GM23338 (cell line): ENCODE data around the gene PIK3R4. TPM values are rescaled to one million over a fixed set of nuclear protein-coding genes. Genes with fewer than 3 reads are reported as not detected.

Source experiments
- ATAC-seq: fragments of 200-7000 bp; cut with Tn5 transposase; 3 replicates; pipeline ENCODE4 v1.9.1; 2020
- DNase-seq: peaks from one replicate; pipeline ENCODE4 v3.0.0-alpha.2; 2015; ENCODE audit warnings: low spot score
- H2AFZ ChIP-seq: fragments of 200-600 bp; sonication (generic); 2 replicates; pipeline ENCODE4 v1.8.0; 2016; ENCODE audit warnings: antibody characterized with exemption, mild to moderate bottlenecking, moderate library complexity
- H3F3A ChIP-seq: fragments of 200-600 bp; sonication (generic); replicated peaks from 2 replicates; pipeline ENCODE4 v1.8.0; 2017; ENCODE audit warnings: antibody characterized with exemption, mixed run types, low read depth
- H3K27ac ChIP-seq: fragments of 200-600 bp; sonication (generic); 2 replicates; pipeline ENCODE4 v1.6.1; 2016; ENCODE audit warnings: low read depth
- H3K27me3 ChIP-seq: fragments of 200-600 bp; sonication (generic); 2 replicates; pipeline ENCODE4 v1.8.0; 2016; ENCODE audit warnings: mild to moderate bottlenecking, mixed run types, moderate library complexity; ENCODE audit not compliant: insufficient read depth
- H3K36me3 ChIP-seq: fragments of 200-600 bp; sonication (generic); 2 replicates; pipeline ENCODE4 v1.8.0; 2016; ENCODE audit warnings: mild to moderate bottlenecking; ENCODE audit not compliant: insufficient read depth
- H3K4me1 ChIP-seq: fragments of 200-600 bp; sonication (generic); 2 replicates; pipeline ENCODE4 v1.8.0; 2016; ENCODE audit warnings: mild to moderate bottlenecking, moderate library complexity; ENCODE audit not compliant: insufficient read depth
- H3K4me2 ChIP-seq: fragments of 200-600 bp; sonication (generic); 2 replicates; pipeline ENCODE4 v1.7.1; 2017; ENCODE audit warnings: mixed run types
- H3K4me3 ChIP-seq: fragments of 200-600 bp; sonication (generic); 2 replicates; pipeline ENCODE4 v1.6.1; 2016; ENCODE audit warnings: mixed run types
- H3K79me2 ChIP-seq: fragments of 200-600 bp; sonication (generic); replicated peaks from 2 replicates; pipeline ENCODE4 v1.8.0; 2017; ENCODE audit warnings: mild to moderate bottlenecking; ENCODE audit not compliant: insufficient read depth
- H3K9me2 ChIP-seq: fragments of 200-600 bp; sonication (generic); 2 replicates; pipeline ENCODE4 v1.8.0; 2017; ENCODE audit not compliant: insufficient read depth
- H4K20me1 ChIP-seq: fragments of 200-600 bp; sonication (generic); replicated peaks from 2 replicates; pipeline ENCODE4 v1.8.0; 2017; ENCODE audit warnings: mild to moderate bottlenecking; ENCODE audit not compliant: insufficient read depth
- H3K27ac Mint-ChIP-seq: 2 replicates; pipeline ENCODE4 v1.8.0; 2020; ENCODE audit warnings: inconsistent platforms, mild to moderate bottlenecking, moderate library complexity, mixed read lengths
- H3K27me3 Mint-ChIP-seq: 3 replicates; pipeline ENCODE4 v1.8.0; 2022; ENCODE audit warnings: low read depth, mild to moderate bottlenecking, moderate library complexity, mixed read lengths, inconsistent platforms; ENCODE audit not compliant: insufficient read depth, poor library complexity
- H3K36me3 Mint-ChIP-seq: 3 replicates; pipeline ENCODE4 v1.8.0; 2021; ENCODE audit warnings: low read depth, mild to moderate bottlenecking, inconsistent platforms, moderate library complexity, mixed read lengths
- H3K4me1 Mint-ChIP-seq: 3 replicates; pipeline ENCODE4 v1.8.0; 2020; ENCODE audit warnings: mild to moderate bottlenecking, inconsistent platforms, mixed read lengths
- H3K4me3 Mint-ChIP-seq: 3 replicates; pipeline ENCODE4 v1.8.0; 2021; ENCODE audit warnings: moderate library complexity, mild to moderate bottlenecking, inconsistent platforms, mixed read lengths
- H3K9me3 Mint-ChIP-seq: 3 replicates; pipeline ENCODE4 v1.8.0; 2020; ENCODE audit warnings: moderate library complexity, mild to moderate bottlenecking, inconsistent platforms, mixed read lengths
- CREB1 ChIP-seq: fragments of 250-450 bp; sonication (Bioruptor Pico); IDR thresholded peaks from 2 replicates; pipeline ENCODE4 v1.5.0; 2020; ENCODE audit warnings: low read depth, mild to moderate bottlenecking, moderate library complexity
- EZH2 ChIP-seq: fragments of 200-600 bp; sonication (generic); IDR thresholded peaks from one replicate; pipeline ENCODE4 v1.8.0; 2017; ENCODE audit warnings: antibody characterized with exemption, mild to moderate bottlenecking, low read depth; ENCODE audit not compliant: unreplicated experiment
- EZH2phosphoT487 ChIP-seq: fragments of 200-600 bp; sonication (generic); IDR thresholded peaks from one replicate; pipeline ENCODE4 v1.8.1; 2018; ENCODE audit warnings: antibody characterized with exemption; ENCODE audit not compliant: unreplicated experiment
- JUNB ChIP-seq: IDR thresholded peaks from one replicate; pipeline ENCODE4 v1.6.1; 2016; ENCODE audit warnings: antibody characterized with exemption; ENCODE audit not compliant: unreplicated experiment
- POLR2AphosphoS5 ChIP-seq: IDR thresholded peaks from 2 replicates; pipeline ENCODE4 v1.6.1; 2016; ENCODE audit warnings: antibody characterized with exemption, low read depth
- ZNF114 ChIP-seq: fragments of 250-450 bp; sonication (Bioruptor Pico); IDR thresholded peaks from 2 replicates; pipeline ENCODE4 v1.5.0; 2020; ENCODE audit warnings: mild to moderate bottlenecking, moderate library complexity
- ZNF331 ChIP-seq: fragments of 250-450 bp; sonication (Bioruptor Pico); IDR thresholded peaks from 2 replicates; pipeline ENCODE4 v1.5.0; 2020; ENCODE audit warnings: low read depth, mild to moderate bottlenecking, moderate library complexity
- polyA plus RNA-seq: library from polyadenylated mRNA; unstranded; fragments of >200 nt; fragmentation: Nextera tagmentation; extraction: Ambion mirVana; gene quantifications from 2 replicates; pipeline ENCODE4 v1.2.1, GENCODE V29; 2016
- total RNA-seq: library from RNA; depleted of rRNA; stranded (reverse); fragments of >200 nt; shearing (Covaris generic); gene quantifications from 2 replicates; pipeline ENCODE4 v1.2.3, GENCODE V29; 2014
- TF ChIP-seq, protein P1 (sequence below): IDR thresholded peaks from 2 replicates; pipeline ENCODE4 v1.6.1; 2016; ENCODE audit warnings: antibody characterized with exemption
- TF ChIP-seq, protein P2 (sequence below), 2 experiments: fragments of 200-600 bp in 1 of 2; sonication (generic) in 1 of 2; conservative IDR thresholded peaks; 2 replicates each; pipeline versions ENCODE4 v1.5.1 to v1.6.1; 2016 to 2017; ENCODE audit warnings: antibody characterized with exemption in 2 of 2, low read depth in 2 of 2, mild to moderate bottlenecking in 2 of 2, moderate library complexity in 1 of 2
- TF ChIP-seq, protein P3 (sequence below): IDR thresholded peaks from one replicate; pipeline ENCODE4 v1.6.1; 2018; ENCODE audit warnings: antibody characterized with exemption; ENCODE audit not compliant: unreplicated experiment

PIK3R4 gene
- total and polyA plus RNA-seq, 2 experiments from 2014 or later: 48.8 to 65.1 TPM

DNA sequence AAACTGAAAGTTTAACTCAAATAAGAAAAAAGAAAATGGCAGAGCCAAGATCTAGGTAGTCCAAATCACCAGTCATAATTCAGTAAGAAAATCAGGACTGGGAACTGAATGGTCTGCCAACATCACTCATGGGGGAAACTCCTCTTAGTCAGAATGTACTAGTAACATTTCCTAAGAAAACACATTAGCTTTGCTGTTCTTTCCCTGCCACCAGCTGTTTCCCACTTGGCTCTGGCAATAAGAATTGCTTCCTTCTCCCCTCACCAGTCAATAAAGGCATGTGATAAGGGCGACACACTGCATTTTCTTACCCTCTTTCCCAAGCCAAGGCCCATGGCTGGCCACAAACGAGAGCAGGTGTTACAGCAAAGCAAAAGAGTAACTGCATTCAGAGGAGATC is 46.1 kb downstream of the PIK3R4 start:
- H3K36me3 ChIP-seq: peaks cover 3% of the 10 kb centered on the region; the same call in 1 of the 2 replicates
- TF ChIP-seq CREB1 (CRISPR knock-in tag): no peak
- TF ChIP-seq, protein P1, sequence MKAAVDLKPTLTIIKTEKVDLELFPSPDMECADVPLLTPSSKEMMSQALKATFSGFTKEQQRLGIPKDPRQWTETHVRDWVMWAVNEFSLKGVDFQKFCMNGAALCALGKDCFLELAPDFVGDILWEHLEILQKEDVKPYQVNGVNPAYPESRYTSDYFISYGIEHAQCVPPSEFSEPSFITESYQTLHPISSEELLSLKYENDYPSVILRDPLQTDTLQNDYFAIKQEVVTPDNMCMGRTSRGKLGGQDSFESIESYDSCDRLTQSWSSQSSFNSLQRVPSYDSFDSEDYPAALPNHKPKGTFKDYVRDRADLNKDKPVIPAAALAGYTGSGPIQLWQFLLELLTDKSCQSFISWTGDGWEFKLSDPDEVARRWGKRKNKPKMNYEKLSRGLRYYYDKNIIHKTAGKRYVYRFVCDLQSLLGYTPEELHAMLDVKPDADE: no peak
- no peak for TF ChIP-seq POLR2AphosphoS5
- H3K27me3 ChIP-seq: no peaks in the 10 kb centered on the region
- no peaks in the 10 kb centered on the region for H3K9me2 ChIP-seq
- Mint-ChIP-seq H3K4me1 (no peaks in the 10 kb centered on the region), H3K9me3 (no peaks in the 10 kb centered on the region), H3K4me3 (no peak overlapping the region), H3K36me3 (peaks cover 41% of the 10 kb centered on the region), H3K27me3 (no peaks in the 10 kb centered on the region), H3K27ac (no peak overlapping the region)
- H2AFZ ChIP-seq: no peak overlapping the region
- no peak overlapping the region for H3K4me3 ChIP-seq
- no peak overlapping the region for H3K27ac ChIP-seq
- ATAC-seq (no peak), DNase-seq (no peak)
- no peaks in the 10 kb centered on the region for H4K20me1 ChIP-seq
- H3F3A ChIP-seq: no peaks in the 10 kb centered on the region
- H3K4me2 ChIP-seq: no peak overlapping the region
- no peaks in the 10 kb centered on the region for H3K79me2 ChIP-seq
- no peaks in the 10 kb centered on the region for H3K4me1 ChIP-seq

DNA sequence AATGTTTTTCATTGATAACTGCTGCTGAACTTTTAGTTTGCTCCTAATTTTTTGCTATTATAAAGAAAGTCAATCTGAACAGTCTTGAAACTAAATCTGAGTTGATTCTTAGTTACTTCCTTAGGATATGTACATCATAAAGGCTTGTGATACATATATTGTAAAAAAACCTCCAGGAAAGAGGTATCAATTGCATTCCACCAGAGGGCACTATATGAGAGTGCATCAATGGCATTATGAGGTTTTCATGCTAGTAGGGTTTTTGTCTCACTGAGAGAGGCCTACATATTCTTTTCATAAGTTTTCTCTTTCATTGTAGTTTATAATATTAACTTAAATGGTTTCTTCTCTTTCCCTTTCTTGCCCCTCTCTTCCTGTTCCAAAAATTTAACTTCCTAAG is 46.9 kb downstream of the PIK3R4 start:
- Histone ChIP-seq H2AFZ (no peak overlapping the region), H3K27me3 (no peaks in the 10 kb centered on the region), H3K9me2 (no peaks in the 10 kb centered on the region), H3K4me3 (no peak overlapping the region), H3K27ac (no peak overlapping the region), H3K36me3 (peaks cover 3% of the 10 kb centered on the region; the same call in 1 of the 2 replicates), H4K20me1 (no peaks in the 10 kb centered on the region), H3K4me1 (no peaks in the 10 kb centered on the region), H3K4me2 (no peak overlapping the region), H3K79me2 (no peaks in the 10 kb centered on the region), H3F3A (no peaks in the 10 kb centered on the region)
- Mint-ChIP-seq H3K27me3 (no peaks in the 10 kb centered on the region), H3K4me1 (no peaks in the 10 kb centered on the region), H3K4me3 (no peak overlapping the region), H3K27ac (no peak overlapping the region), H3K36me3 (peaks cover 38% of the 10 kb centered on the region), H3K9me3 (no peaks in the 10 kb centered on the region)
- ATAC-seq: peak; percentile 55; the same call in 2 of the 3 replicates
- TF ChIP-seq, protein P2, sequence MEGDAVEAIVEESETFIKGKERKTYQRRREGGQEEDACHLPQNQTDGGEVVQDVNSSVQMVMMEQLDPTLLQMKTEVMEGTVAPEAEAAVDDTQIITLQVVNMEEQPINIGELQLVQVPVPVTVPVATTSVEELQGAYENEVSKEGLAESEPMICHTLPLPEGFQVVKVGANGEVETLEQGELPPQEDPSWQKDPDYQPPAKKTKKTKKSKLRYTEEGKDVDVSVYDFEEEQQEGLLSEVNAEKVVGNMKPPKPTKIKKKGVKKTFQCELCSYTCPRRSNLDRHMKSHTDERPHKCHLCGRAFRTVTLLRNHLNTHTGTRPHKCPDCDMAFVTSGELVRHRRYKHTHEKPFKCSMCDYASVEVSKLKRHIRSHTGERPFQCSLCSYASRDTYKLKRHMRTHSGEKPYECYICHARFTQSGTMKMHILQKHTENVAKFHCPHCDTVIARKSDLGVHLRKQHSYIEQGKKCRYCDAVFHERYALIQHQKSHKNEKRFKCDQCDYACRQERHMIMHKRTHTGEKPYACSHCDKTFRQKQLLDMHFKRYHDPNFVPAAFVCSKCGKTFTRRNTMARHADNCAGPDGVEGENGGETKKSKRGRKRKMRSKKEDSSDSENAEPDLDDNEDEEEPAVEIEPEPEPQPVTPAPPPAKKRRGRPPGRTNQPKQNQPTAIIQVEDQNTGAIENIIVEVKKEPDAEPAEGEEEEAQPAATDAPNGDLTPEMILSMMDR (conservative IDR thresholded peaks at IDR 0.05; ENCODE audit: low read depth in 2 of 2): peak; percentile 71 to 80
- no peak for TF ChIP-seq JUNB
- DNase-seq: peak; percentile 69

DNA sequence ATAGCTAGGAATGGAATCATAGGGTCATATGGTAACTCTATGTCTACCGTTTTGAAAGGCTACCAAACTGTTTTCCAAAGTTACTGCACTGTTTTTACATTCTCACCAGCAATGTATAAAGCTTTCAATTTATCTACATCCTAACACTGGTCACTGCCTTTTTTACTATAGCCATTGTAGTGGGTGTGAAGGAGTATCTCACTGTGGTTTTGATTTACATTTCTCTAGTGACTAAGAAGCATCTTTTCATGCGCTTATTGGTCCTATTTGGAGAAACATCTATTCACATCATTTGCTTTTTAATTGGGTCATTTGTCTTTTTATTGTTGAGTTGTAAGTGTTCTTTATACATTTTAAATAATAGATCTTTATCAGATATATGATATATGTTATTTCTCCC is 53.3 kb downstream of the PIK3R4 start:
- Histone ChIP-seq H3K4me2 (no peak overlapping the region), H3K4me3 (no peak overlapping the region), H3K27ac (no peak overlapping the region), H2AFZ (no peak overlapping the region), H3K36me3 (peaks cover 6% of the 10 kb centered on the region; the same call in 1 of the 2 replicates), H3K79me2 (no peaks in the 10 kb centered on the region), H4K20me1 (no peaks in the 10 kb centered on the region), H3F3A (no peaks in the 10 kb centered on the region), H3K4me1 (no peaks in the 10 kb centered on the region), H3K9me2 (no peaks in the 10 kb centered on the region), H3K27me3 (no peaks in the 10 kb centered on the region)
- H3K36me3 Mint-ChIP-seq: peaks cover 13% of the 10 kb centered on the region
- H3K27me3 Mint-ChIP-seq: no peaks in the 10 kb centered on the region
- H3K4me1 Mint-ChIP-seq: no peaks in the 10 kb centered on the region
- ATAC-seq: no peak
- H3K27ac Mint-ChIP-seq: no peak overlapping the region
- DNase-seq: no peak
- TF ChIP-seq ZNF114 (CRISPR knock-in tag) (no peak), EZH2phosphoT487 (no peak), ZNF331 (CRISPR knock-in tag) (no peak), EZH2 (no peak)
- TF ChIP-seq, protein P3, sequence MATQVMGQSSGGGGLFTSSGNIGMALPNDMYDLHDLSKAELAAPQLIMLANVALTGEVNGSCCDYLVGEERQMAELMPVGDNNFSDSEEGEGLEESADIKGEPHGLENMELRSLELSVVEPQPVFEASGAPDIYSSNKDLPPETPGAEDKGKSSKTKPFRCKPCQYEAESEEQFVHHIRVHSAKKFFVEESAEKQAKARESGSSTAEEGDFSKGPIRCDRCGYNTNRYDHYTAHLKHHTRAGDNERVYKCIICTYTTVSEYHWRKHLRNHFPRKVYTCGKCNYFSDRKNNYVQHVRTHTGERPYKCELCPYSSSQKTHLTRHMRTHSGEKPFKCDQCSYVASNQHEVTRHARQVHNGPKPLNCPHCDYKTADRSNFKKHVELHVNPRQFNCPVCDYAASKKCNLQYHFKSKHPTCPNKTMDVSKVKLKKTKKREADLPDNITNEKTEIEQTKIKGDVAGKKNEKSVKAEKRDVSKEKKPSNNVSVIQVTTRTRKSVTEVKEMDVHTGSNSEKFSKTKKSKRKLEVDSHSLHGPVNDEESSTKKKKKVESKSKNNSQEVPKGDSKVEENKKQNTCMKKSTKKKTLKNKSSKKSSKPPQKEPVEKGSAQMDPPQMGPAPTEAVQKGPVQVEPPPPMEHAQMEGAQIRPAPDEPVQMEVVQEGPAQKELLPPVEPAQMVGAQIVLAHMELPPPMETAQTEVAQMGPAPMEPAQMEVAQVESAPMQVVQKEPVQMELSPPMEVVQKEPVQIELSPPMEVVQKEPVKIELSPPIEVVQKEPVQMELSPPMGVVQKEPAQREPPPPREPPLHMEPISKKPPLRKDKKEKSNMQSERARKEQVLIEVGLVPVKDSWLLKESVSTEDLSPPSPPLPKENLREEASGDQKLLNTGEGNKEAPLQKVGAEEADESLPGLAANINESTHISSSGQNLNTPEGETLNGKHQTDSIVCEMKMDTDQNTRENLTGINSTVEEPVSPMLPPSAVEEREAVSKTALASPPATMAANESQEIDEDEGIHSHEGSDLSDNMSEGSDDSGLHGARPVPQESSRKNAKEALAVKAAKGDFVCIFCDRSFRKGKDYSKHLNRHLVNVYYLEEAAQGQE: no peak
- TF ChIP-seq, protein P2 (conservative IDR thresholded peaks at IDR 0.05; ENCODE audit: low read depth in 2 of 2): no peak
- no peaks in the 10 kb centered on the region for H3K9me3 Mint-ChIP-seq
- H3K4me3 Mint-ChIP-seq: no peak overlapping the region
